T1000 (cell line): ENCODE measurements around the gene LINC00305.

ENCODE experiments used
- DNase-seq: peaks from one replicate; lab custom pipeline; 2025; ENCODE audit warnings: mixed read lengths; lab: John Stamatoyannopoulos, UW

LINC00305 gene

GRCh38 chr18:64148988-64149387 lies at the start of gene LINC00305:
Gene LINC00305 (minus strand): TSS chr18:64149088.
- no peak for DNase-seq

- DNase-seq, result no peak
These were observed 42.2 kb upstream of the LINC00305 start for GRCh38 chr18:64191069-64191468.

- DNase-seq, result no peak
These were observed 37.1 kb upstream of the LINC00305 start for GRCh38 chr18:64185987-64186386.

- DNase-seq, result no peak
These were observed 34.8 kb upstream of the LINC00305 start for GRCh38 chr18:64183665-64184064.

GRCh38 chr18:64180617-64181016 lies 31.7 kb upstream of the LINC00305 start:
- DNase-seq, result no peak

- no peak for DNase-seq
These were observed 31.3 kb upstream of the LINC00305 start for GRCh38 chr18:64180171-64180570.

- DNase-seq, result no peak
These were observed 30.7 kb upstream of the LINC00305 start for GRCh38 chr18:64179556-64180080.

- no peak for DNase-seq
These were observed 30.0 kb upstream of the LINC00305 start for GRCh38 chr18:64178860-64179259.

GRCh38 chr18:64175432-64175831 lies 26.5 kb upstream of the LINC00305 start:
- no peak for DNase-seq

GRCh38 chr18:64171576-64171975 lies 22.7 kb upstream of the LINC00305 start:
- no peak for DNase-seq

- DNase-seq, result no peak
These were observed 18.6 kb upstream of the LINC00305 start for GRCh38 chr18:64167408-64167925.

- no peak for DNase-seq
These were observed 17.0 kb upstream of the LINC00305 start for GRCh38 chr18:64165906-64166305.

GRCh38 chr18:64164883-64165282 lies 16.0 kb upstream of the LINC00305 start:
- no peak for DNase-seq

- no peak for DNase-seq
These were observed 1.1 kb upstream of the LINC00305 start for GRCh38 chr18:64149916-64150438.

GRCh38 chr18:64142904-64143303 lies 6.0 kb downstream of the LINC00305 start:
- DNase-seq, result no peak

GRCh38 chr18:64137914-64138313 lies 11.0 kb downstream of the LINC00305 start:
- no peak for DNase-seq

GRCh38 chr18:64134044-64134747 lies 14.7 kb downstream of the LINC00305 start:
- DNase-seq, result no peak

GRCh38 chr18:64132871-64133270 lies 16.0 kb downstream of the LINC00305 start:
- DNase-seq, result no peak

- DNase-seq, result no peak
These were observed 17.6 kb downstream of the LINC00305 start for GRCh38 chr18:64131314-64131713.

GRCh38 chr18:64127172-64127571 lies 21.7 kb downstream of the LINC00305 start:
- no peak for DNase-seq

GRCh38 chr18:64119916-64120315 lies 29.0 kb downstream of the LINC00305 start:
- no peak for DNase-seq

GRCh38 chr18:64118406-64118805 lies 30.5 kb downstream of the LINC00305 start:
- no peak for DNase-seq

GRCh38 chr18:64116571-64117175 lies 32.2 kb downstream of the LINC00305 start:
- DNase-seq, result no peak
